Epithelial cell of esophagus (primary cell): Measurements from ENCODE around the gene ZNF611.
"Not testable (repeated sequence)": the region's sequence is repeated elsewhere in the genome, so short reads cannot be mapped to it uniquely, and the experiment has no call there.

ENCODE experiments used
- DNase-seq: peaks from one replicate; pipeline ENCODE4 v3.0.0; 2010; ENCODE audit warnings: low read depth
- H3K4me3 ChIP-seq: 2 replicates; pipeline ENCODE4 v1.5.1; 2011; ENCODE audit warnings: mild to moderate bottlenecking, low read length, control low read depth
- TF ChIP-seq, protein P1 (sequence below): IDR thresholded peaks from 2 replicates; pipeline ENCODE4 v1.5.1; 2011; ENCODE audit warnings: low read depth, mild to moderate bottlenecking, low read length, control low read depth, inconsistent platforms; ENCODE audit not compliant: insufficient read depth; ENCODE audit errors: missing control alignments

Gene ZNF611

DNA sequence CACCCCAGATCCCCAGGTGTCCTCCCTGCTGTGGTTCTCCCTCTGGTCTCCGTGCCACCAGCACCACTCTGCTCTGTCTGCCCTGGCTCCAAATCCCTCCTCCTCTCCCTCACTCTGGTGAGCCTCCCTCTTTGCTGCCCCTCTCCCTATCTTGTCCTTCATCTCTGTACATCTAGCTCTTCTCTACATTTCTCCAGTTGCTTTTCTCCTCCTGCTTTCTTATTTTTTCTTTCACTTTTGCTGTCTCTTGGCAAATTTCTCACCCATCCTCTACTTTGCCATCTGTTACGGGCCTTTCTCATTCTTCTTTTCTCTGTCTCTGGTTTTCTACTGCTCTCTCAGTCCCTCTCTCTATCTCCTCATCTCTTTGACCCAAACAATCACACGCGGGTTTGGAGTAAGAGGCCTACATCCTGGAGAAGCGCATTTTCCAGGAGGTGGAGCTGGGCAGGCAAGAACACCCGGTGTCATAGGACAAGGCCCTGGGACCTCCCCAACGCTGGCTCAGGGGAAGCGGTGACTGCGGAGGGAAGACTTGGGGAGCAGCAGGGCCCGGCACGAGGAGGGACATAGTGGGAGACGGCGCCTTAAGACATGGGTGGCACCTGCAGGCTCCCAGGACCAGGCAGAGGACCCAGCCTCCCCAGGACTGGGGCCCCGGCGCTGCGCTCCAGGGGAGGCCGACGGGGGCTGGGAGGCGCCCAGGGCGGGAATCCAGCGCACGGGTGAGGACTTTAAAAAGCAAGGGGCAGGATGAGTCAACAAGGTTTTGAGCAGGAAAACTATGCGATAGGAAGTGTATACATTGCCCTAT is 9.9 kb downstream of the ZNF611 start:
- DNase-seq = no peak
- TF ChIP-seq, protein P1, sequence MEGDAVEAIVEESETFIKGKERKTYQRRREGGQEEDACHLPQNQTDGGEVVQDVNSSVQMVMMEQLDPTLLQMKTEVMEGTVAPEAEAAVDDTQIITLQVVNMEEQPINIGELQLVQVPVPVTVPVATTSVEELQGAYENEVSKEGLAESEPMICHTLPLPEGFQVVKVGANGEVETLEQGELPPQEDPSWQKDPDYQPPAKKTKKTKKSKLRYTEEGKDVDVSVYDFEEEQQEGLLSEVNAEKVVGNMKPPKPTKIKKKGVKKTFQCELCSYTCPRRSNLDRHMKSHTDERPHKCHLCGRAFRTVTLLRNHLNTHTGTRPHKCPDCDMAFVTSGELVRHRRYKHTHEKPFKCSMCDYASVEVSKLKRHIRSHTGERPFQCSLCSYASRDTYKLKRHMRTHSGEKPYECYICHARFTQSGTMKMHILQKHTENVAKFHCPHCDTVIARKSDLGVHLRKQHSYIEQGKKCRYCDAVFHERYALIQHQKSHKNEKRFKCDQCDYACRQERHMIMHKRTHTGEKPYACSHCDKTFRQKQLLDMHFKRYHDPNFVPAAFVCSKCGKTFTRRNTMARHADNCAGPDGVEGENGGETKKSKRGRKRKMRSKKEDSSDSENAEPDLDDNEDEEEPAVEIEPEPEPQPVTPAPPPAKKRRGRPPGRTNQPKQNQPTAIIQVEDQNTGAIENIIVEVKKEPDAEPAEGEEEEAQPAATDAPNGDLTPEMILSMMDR = no peak

DNA sequence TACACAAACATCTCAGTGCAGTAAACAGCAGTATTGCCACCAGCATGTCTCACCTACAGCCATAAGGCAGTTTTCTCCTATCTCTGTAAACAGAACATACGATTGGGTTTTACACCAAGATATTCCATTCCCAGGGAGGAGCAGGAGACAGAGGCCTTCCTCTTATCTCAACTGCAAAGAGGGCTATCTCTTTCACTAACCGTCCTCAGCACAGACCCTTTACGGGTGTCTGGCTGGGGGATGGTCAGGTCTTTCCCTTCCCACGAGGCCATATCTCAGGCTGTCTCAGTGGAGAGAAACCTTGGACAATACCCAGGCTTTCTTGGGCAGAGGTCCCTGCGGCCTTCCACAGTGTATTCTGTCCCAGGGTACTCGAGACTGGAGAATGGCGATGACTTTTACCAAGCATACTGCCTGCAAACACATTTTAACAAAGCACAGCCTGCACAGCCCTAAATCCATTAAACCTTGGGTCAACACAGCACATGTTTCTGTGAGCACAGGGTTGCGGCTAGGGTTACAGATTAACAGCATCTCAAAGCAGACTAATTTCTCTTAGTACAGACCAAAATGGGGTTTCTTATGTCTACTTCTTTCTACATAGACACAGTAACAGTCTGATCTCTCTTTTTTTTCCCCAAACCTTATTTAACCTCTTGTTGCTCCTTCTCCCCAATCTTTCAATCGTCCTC is 10.8 kb downstream of the ZNF611 start:
- not testable (repeated sequence) for DNase-seq, H3K4me3 ChIP-seq

More for the DNA sequence above, 9.9 kb downstream of the ZNF611 start:
- no peak overlapping the region for H3K4me3 ChIP-seq

DNA sequence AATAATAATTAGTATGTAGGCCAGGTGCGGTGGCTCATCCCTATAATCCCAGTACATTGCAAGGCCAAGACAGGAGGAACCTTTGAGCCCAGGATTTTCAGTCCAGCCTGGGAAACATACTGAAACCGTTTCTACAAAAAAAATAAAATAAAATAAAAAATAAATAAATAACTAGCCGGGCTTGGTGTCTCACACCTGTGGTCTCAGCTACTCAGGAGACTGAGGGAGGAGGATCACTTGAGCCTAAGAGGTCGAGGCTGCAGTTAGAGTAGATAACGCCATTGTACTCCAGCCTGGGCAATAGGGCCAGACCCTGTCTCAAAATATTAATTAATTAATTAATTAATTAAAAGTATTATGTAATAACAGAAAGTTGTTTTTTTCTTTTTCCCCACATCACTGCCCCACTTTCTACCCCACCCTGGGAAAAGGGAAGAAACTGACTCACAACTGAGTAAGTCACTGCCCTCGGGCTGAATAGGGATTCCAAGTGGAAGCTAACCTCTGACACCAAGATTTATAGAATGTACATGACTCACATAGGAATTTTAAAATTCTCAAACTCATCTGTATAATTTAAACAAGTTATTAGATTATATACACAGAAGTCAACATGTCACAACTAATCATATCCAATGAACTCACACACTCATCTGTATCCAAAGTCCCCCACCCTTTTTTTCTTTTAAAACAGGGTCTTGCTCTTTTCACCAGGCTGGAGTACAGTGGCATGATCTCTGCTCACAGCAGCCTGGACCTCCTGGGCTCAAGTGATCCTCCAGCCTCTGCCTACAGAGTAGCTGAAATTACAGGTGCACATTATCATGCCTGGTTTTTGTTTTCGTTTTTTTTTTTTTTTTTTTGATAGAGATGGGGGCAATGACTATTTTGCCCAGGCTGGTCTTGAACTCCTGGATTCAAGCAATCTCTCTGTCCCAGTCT is 12.5 kb downstream of the ZNF611 start:
- TF ChIP-seq, protein P1 = no peak

DNA sequence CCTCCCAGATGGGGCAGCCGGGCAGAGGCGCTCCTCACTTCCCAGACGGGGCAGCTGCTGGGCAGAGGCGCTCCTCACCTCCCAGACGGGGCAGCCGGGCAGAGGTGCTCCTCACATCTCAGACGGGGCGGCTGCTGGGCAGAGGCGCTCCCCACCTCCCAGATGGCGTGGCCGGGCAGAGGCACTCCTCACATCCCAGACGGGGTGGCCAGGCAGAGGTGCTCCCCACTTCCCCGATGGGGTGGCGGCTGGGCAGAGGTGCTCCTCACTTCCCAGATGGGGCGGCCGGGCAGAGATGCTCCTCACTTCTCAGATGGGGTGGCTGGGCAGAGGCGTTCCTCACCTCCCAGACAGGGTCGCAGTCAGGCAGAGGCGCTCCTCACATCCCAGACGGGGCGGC is 14.3 kb downstream of the ZNF611 start:
- not testable (repeated sequence) for DNase-seq, H3K4me3 ChIP-seq

More for the DNA sequence above, 12.5 kb downstream of the ZNF611 start:
- peak; percentile 98 for DNase-seq
- H3K4me3 ChIP-seq = no peak overlapping the region

DNA sequence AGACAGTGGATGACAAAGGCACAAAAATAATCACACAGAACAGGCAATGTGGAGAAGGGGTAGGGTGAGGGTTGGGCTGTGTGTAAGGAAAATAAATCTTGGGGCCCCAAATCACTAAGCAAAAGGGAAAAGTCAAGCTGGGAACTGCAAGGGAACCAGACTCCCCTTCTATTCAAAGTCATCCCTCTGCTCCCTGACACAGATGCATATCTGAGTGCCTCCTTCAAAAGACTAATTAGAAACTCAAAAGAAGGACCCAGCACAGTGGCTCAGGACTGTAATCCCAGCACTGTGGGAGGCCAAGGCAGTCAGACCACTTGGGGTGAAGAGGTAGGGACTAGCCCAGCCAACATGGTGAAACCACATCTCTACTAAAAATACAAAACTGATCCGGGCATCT is 18.3 kb downstream of the ZNF611 start:
- DNase-seq = no peak
- TF ChIP-seq, protein P1 = no peak
- no peak overlapping the region for H3K4me3 ChIP-seq

DNA sequence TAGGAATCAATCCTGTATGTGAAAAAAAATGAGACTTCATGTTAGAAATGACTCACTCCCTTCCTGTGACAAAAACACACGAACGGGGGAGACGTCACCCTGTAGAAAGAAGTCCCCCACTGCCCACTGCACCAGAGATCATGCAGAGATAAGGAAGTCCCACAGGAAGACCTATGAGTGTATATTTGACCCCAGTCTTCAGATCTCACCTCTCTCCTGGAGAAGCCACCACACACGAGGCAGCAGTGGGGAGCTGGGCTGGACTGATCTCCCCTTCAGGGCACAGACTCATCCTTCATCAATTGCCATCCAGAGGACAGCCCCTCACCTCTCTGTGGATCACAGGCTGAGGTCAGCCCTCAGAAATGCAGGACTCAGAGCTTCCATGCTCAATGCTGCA is 18.9 kb downstream of the ZNF611 start:
- DNase-seq = peak; percentile 36
- H3K4me3 ChIP-seq = not testable (repeated sequence)

DNA sequence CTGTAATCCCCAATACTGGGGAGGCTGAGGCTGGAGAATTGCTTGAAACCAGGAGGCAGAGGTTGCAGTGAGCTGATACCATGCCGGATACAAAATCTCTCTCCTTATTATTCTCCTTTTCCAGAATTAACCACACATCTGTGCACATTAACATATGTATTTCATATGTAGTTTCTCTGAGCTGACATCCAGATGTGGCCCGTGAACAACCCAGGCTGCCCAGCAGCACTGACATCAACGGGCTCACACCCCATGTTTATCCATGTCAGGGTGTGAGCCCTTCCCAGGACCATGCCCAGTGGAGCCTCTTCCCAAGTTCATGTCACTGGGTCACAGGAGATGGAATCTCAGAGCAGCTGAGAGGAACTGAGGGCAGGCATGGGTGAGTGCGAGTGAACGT is 19.5 kb downstream of the ZNF611 start:
- H3K4me3 ChIP-seq, DNase-seq: not testable (repeated sequence)

DNA sequence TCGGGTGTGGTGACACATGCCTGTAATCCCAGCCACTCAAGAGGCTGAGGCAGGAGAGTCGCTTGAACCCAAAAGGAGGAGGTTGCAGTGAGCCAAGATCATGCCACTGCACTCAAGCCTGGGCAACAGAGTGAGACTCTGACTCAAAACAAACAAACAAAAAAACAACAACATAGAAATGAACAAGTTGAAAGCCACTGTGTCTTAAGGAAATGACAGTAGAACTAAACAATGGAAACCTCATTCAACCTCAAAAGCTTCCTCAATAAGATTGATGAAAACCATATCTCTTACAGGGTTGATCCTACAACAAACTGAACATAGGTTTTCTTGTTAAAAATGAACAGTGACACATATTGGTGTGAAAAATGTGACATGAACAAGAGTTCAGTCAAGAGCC is 21.8 kb downstream of the ZNF611 start:
- not testable (repeated sequence) for DNase-seq, H3K4me3 ChIP-seq

DNA sequence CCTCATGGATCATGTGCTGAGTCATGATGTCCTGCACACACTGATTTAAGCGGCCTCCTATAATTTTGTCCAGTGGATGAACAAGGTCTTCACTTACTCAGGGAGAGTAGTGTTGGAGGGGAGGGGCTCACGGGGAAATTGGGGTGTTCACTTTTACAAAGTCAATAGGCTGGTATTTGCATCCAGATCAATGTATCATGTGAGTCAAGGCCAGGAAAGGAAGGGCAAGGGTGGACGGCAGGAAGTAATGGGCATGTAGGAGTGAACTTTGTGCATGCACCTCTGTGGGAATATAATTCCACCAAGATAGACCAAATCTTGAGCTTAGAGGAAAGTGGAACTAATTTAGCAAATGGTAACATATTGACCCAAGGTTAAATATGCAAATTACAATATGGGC is 23.2 kb downstream of the ZNF611 start:
- not testable (repeated sequence) for DNase-seq, H3K4me3 ChIP-seq

DNA sequence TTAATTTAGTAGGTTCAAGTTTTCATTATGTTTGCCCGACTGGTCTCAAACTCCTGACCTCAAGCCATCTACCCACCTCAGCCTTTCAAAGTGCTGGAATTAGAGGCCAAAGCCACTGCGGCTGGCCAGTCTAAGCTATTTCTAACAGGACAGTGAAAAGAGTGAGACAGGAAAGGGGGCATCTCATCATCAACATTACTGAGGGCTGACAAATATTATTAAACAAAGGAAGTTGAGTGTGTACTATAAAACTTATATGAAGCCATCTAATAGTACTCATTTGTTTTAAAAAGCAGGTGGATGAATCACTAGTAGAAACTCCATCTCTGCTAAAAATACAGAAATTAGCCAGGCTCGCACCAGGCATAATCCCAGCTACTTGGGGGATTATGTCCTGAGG is 24.3 kb downstream of the ZNF611 start:
- no peak for DNase-seq
- TF ChIP-seq, protein P1 = no peak
- no peak overlapping the region for H3K4me3 ChIP-seq

DNA sequence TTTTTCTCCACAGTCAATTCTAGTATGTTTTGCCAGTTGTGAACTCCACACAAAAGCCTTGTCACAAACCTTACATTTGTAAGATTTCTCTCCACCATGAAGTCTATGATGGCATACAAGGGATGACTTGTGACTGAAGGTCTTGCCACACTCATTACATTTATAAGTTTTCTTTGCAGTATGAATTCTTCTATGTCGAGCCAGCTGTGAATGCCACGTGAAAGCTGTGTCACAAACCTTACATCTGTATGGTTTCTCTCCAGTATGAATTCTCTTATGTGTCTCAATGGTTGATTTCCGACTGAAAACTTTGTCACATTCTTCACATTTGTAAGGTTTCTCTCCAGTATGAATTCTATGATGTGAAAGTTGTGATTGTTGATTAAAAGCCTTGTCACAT is 29.2 kb downstream of the ZNF611 start:
- not testable (repeated sequence) for H3K4me3 ChIP-seq, DNase-seq
